Measurements from ENCODE around the gene GSTM5.
"Not testable (repeated sequence)": the region's sequence is repeated elsewhere in the genome, so short reads cannot be mapped to it uniquely, and the experiment has no call there.

GSTM5 gene

GRCh38 chr1:109697066-109697465 lies 15.0 kb upstream of the GSTM5 start:
- in situ Hi-C loops (cut with MboI; ENCODE audit: low sequenced_read_pairs, unreplicated experiment) = no loop called here
- TF ChIP-seq CTCF (IDR thresholded peaks at IDR 0.05; ENCODE audit: borderline replicate concordance, control extremely low read depth, extremely low read depth, insufficient read depth, missing control alignments) = no peak
- no peak for DNase-seq (ENCODE audit: low spot score)

DNA sequence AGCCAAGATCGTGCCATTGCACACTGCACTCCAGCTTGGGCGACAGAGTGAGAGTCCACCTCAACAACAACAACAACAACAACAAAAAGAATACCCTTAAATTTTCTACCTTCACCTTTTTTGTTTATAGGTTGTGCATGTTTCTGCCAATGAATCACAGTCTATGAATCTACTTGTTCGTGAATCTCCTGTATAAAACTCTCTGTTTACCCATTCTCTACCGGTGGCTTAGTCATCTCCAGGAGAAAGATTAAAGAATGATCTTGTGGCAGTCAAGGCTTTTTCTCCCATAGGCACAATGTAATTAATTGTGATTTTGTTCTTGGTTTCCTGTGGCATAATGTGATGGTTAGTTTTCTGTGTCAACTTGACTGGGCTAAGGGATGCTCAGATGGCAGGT lies 14.2 kb upstream of the GSTM5 start:
- in situ Hi-C loops (cut with MboI; ENCODE audit: low sequenced_read_pairs, unreplicated experiment); DNase-seq (ENCODE audit: low spot score): not testable (repeated sequence)

- DNase-seq (ENCODE audit: low spot score); in situ Hi-C loops (cut with MboI; ENCODE audit: low sequenced_read_pairs, unreplicated experiment): not testable (repeated sequence)
These were observed 9.1 kb upstream of the GSTM5 start for GRCh38 chr1:109702940-109703339.

DNA sequence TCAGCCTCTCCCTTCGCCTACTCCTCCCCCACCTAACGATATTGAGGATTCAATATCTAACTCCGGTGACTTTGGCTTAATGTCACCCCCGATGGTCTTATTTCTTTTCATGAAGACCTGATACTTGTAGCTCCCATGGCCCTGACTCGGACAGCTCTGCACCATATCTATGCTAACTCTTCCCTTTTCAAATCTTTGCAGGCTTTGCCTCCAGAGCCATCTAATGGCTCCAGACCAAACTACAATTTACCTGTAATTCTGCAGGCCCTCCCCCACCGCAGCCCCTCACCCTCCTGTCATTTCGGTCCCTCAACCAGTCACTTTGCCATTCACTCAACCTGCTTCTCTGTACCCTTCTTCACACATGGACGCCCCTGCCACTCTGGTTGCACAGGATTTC lies 7.9 kb upstream of the GSTM5 start:
- no peak for TF ChIP-seq CTCF (IDR thresholded peaks at IDR 0.05; ENCODE audit: borderline replicate concordance, control extremely low read depth, extremely low read depth, insufficient read depth, missing control alignments)
- DNase-seq (ENCODE audit: low spot score) = no peak
- in situ Hi-C loops (cut with MboI; ENCODE audit: low sequenced_read_pairs, unreplicated experiment) = no loop called here

GRCh38 chr1:109705411-109705810 lies 6.6 kb upstream of the GSTM5 start:
- no peak for DNase-seq (ENCODE audit: low spot score)
- no peak for TF ChIP-seq CTCF (IDR thresholded peaks at IDR 0.05; ENCODE audit: borderline replicate concordance, control extremely low read depth, extremely low read depth, insufficient read depth, missing control alignments)
- in situ Hi-C loops (cut with MboI; ENCODE audit: low sequenced_read_pairs, unreplicated experiment) = no loop called here

DNA sequence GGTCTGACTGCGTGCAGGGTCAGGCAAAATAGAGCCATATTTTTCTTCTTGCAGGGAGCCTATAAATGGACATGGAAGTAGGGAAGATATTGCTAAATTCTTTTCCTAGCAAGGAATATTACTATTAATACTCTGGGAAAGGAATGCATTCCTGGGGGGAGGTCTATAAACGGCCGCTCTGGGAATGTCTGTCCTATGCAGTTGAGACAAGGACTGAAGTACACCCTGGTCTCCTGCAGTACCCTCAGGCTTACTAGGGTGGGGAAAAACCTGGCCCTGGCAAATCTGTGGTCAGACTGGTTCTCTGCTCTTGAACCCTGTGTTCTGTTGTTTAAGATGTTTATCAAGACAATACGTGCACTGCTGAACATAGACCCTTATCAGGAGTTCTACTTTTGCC lies 3.1 kb upstream of the GSTM5 start:
- in situ Hi-C loops (cut with MboI; ENCODE audit: low sequenced_read_pairs, unreplicated experiment); DNase-seq (ENCODE audit: low spot score): not testable (repeated sequence)

GRCh38 chr1:109709822-109710221 lies 2.2 kb upstream of the GSTM5 start:
- in situ Hi-C loops (cut with MboI; ENCODE audit: low sequenced_read_pairs, unreplicated experiment) = loop anchor here (10.0 kb wide), 1 partner anchor 45 kb away; the partner anchor contains the start of gene GSTM2
- not testable (repeated sequence) for DNase-seq (ENCODE audit: low spot score)

DNA sequence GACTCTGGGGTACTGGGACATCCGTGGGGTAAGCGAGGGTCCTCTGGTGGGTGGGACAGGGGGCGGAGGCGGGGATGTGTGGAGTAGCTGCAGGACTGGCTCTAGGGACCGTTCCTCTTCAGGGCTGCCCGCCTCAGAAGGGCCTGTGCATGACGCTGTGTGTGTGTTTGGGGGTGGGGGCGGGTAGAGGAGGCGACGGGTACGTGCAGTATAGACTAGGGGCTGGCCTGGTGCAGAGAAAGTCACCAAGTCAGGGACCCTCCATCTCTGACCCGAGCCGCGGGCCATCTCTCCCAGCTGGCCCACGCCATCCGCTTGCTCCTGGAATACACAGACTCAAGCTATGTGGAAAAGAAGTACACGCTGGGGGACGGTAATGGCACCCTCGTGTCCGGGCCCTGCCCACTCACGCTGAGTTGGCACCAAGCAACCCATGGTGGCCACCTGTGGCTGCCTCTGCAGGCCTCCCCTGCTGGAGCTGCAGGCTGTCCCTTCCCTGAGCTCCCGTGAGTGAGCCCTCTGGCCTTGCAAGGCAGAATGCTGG lies 342 bp downstream of the GSTM5 start:
- in situ Hi-C loops (cut with MboI; ENCODE audit: low sequenced_read_pairs, unreplicated experiment) = loop anchor here (10.0 kb wide), 1 partner anchor 48 kb away; the partner anchor contains the start of gene GSTM2
- no peak for TF ChIP-seq CTCF (IDR thresholded peaks at IDR 0.05; ENCODE audit: borderline replicate concordance, control extremely low read depth, extremely low read depth, insufficient read depth, missing control alignments)
- no peak for DNase-seq (ENCODE audit: low spot score)

GRCh38 chr1:109713636-109714035 lies 1.6 kb downstream of the GSTM5 start:
- TF ChIP-seq CTCF (IDR thresholded peaks at IDR 0.05; ENCODE audit: borderline replicate concordance, control extremely low read depth, extremely low read depth, insufficient read depth, missing control alignments) = no peak
- no peak for DNase-seq (ENCODE audit: low spot score)
- in situ Hi-C loops (cut with MboI; ENCODE audit: low sequenced_read_pairs, unreplicated experiment) = loop anchor here (10.0 kb wide), 1 partner anchor 49 kb away; the partner anchor contains the start of gene GSTM2
